ENCODE results near the gene IPCEF1.

- no peak for TF ChIP-seq POLR2A (IDR thresholded peaks at IDR 0.05)
- peak; percentile 15 to 25 for TF ChIP-seq CTCF (IDR thresholded peaks at IDR 0.05)
- no peak for TF ChIP-seq POLR2AphosphoS5 (IDR thresholded peaks at IDR 0.05)
- TF ChIP-seq EP300 (IDR thresholded peaks at IDR 0.05), result no peak
Measured at GRCh38 chr6:154156135-154156896, 200.3 kb downstream of the IPCEF1 start.

All from suprapubic skin (tissue), 4 donors.